Measurements from ENCODE around the gene PRCP. TPM values are rescaled to one million over a fixed set of nuclear protein-coding genes. Genes with fewer than 3 reads are reported as not detected.

PRCP gene
- total RNA-seq, 2 experiments from 2014 or later: 21.8 to 29.9 TPM

DNA sequence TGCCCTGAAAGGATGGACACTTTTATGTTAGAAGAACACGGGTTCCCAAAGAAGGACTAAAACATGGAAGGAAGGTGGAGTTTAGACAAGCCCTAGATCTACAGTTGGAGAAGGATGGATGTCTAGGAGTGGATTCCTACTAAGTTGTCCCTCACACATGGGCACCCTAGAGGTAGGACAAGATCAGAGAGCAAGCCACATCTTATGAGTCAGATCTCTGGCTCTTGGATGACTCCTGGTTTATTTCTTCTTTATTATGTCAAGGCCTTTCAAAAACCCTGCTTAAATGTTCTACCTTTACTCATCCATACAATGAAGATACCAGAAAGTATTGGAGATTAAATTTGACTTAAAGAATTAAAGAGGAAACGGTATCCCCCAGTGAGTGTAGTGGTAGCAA lies 34.4 kb downstream of the PRCP start:
- Mint-ChIP-seq H3K4me1 (ENCODE audit: low read depth) (peaks cover 22% of the 10 kb centered on the region), H3K36me3 (ENCODE audit: low read depth) (no peaks in the 10 kb centered on the region), H3K27me3 (no peaks in the 10 kb centered on the region), H3K9me3 (no peaks in the 10 kb centered on the region), H3K4me3 (no peak overlapping the region), H3K27ac (no peak overlapping the region)
- intact Hi-C loops (cut with micrococcal nuclease): loop anchor here (2.0 to 5.0 kb wide), 3 partner anchors 36 to 381 kb away; partner anchors contain the start of genes DDIAS and PRCP
- TF ChIP-seq, protein P1, sequence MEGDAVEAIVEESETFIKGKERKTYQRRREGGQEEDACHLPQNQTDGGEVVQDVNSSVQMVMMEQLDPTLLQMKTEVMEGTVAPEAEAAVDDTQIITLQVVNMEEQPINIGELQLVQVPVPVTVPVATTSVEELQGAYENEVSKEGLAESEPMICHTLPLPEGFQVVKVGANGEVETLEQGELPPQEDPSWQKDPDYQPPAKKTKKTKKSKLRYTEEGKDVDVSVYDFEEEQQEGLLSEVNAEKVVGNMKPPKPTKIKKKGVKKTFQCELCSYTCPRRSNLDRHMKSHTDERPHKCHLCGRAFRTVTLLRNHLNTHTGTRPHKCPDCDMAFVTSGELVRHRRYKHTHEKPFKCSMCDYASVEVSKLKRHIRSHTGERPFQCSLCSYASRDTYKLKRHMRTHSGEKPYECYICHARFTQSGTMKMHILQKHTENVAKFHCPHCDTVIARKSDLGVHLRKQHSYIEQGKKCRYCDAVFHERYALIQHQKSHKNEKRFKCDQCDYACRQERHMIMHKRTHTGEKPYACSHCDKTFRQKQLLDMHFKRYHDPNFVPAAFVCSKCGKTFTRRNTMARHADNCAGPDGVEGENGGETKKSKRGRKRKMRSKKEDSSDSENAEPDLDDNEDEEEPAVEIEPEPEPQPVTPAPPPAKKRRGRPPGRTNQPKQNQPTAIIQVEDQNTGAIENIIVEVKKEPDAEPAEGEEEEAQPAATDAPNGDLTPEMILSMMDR (IDR thresholded peaks at IDR 0.05): no peak
- ChIA-PET CTCF (interaction anchor here (0.7 to 5.4 kb wide), 4 partner anchors 36 to 427 kb away, joined by 3 to 67 read pairs (median 32); partner anchors contain the start of genes DDIAS and PRCP), POLR2A (no interaction called here)
- DNase-seq (no peak), ATAC-seq (no peak)

DNA sequence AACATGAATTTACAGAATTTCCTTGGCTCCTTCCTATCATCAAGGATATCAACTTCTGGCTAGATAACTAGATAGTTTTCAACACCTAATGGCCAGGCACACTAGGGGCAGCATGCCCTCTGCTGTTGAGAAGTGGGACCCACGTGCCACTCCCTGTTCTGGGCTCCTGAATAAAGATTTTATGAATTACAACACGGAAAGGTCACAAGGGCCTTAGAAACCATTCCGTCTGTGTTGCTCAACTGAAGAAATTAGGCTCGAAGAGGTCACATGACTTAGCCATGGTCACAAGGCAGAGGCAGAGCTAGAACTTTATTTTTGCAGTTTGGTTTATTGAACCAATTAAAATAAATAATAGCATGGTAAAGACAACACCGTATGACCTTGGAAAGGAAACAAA lies 36.0 kb downstream of the PRCP start:
- ATAC-seq (peak; percentile 49), DNase-seq (peak; percentile 43)
- H3K9me3 Mint-ChIP-seq: no peaks in the 10 kb centered on the region
- ChIA-PET POLR2A (no interaction called here), CTCF (interaction anchor here (1.3 to 1.9 kb wide), 2 partner anchors 20 to 146 kb away, joined by 5 to 6 read pairs; no protein-coding TSS in a partner anchor)
- H3K27me3 Mint-ChIP-seq: no peaks in the 10 kb centered on the region
- TF ChIP-seq, protein P1 (IDR thresholded peaks at IDR 0.05): peak; percentile 35
- no peak overlapping the region for H3K4me3 Mint-ChIP-seq
- intact Hi-C loops (cut with micrococcal nuclease): no loop called here
- H3K36me3 Mint-ChIP-seq (ENCODE audit: low read depth): no peaks in the 10 kb centered on the region
- H3K4me1 Mint-ChIP-seq (ENCODE audit: low read depth): peaks cover 22% of the 10 kb centered on the region
- no peak overlapping the region for H3K27ac Mint-ChIP-seq

DNA sequence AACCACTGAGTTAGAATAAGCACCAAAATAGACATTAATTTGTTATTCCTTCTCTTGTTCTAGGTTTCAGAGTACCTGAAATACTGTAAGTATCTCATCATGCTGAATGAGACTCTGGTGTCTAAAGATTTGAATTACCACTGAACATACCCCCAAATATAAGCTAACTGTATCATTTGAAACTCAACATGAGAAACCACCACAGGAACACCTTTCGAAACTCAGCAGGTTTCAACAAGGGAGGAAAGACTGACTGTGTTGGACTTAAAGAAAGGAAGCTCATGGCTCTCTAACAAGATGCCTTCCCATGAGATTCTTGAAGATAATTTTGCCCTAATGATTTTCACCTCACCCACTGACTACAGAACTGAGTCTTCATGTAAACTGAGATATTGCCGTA lies 37.0 kb downstream of the PRCP start:
- ChIA-PET CTCF (interaction anchor here (1.2 to 1.4 kb wide), 2 partner anchors 10 to 146 kb away, joined by 5 read pairs; no protein-coding TSS in a partner anchor), POLR2A (interaction anchor here (0.6 to 1.0 kb wide), 2 partner anchors 10 to 358 kb away, joined by 3 read pairs; no protein-coding TSS in a partner anchor)
- H3K27ac Mint-ChIP-seq: no peak overlapping the region
- H3K36me3 Mint-ChIP-seq (ENCODE audit: low read depth): no peaks in the 10 kb centered on the region
- ATAC-seq (no peak), DNase-seq (no peak)
- H3K27me3 Mint-ChIP-seq: no peaks in the 10 kb centered on the region
- no peak overlapping the region for H3K4me3 Mint-ChIP-seq
- intact Hi-C loops (cut with micrococcal nuclease): loop anchor here (2.0 kb wide), 1 partner anchor 144 kb away; no protein-coding TSS in a partner anchor
- peaks cover 22% of the 10 kb centered on the region for H3K4me1 Mint-ChIP-seq (ENCODE audit: low read depth)
- H3K9me3 Mint-ChIP-seq: no peaks in the 10 kb centered on the region
- TF ChIP-seq, protein P1 (IDR thresholded peaks at IDR 0.05): no peak

DNA sequence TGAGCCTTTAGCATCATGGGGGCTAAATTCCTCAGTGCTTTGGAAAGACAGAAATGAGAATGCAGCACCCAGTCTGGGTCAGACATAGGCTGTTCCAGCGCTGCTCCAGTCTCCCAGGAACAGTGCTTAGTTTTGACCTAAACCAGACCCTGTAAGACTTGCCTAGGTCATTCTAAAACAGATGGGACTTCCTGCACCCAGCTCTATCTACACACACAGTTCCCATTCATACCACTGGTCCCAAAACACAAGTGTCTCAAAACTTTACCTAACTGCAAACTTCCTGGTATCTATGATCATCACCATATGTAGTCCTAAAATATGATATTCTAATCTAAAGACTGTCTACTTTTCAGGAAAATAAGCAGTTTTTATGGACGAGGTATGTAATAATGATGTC lies 37.9 kb downstream of the PRCP start:
- Mint-ChIP-seq H3K27me3 (no peaks in the 10 kb centered on the region), H3K27ac (no peak overlapping the region), H3K4me3 (no peak overlapping the region), H3K9me3 (no peaks in the 10 kb centered on the region), H3K36me3 (ENCODE audit: low read depth) (peaks cover 3% of the 10 kb centered on the region), H3K4me1 (ENCODE audit: low read depth) (peaks cover 18% of the 10 kb centered on the region)
- intact Hi-C loops (cut with micrococcal nuclease): loop anchor here (2.0 kb wide), 1 partner anchor 144 kb away; no protein-coding TSS in a partner anchor
- ATAC-seq: no peak
- ChIA-PET CTCF (interaction anchor here (0.5 to 1.4 kb wide), 3 partner anchors 10 to 161 kb away, joined by 3 to 5 read pairs (median 3); no protein-coding TSS in a partner anchor), POLR2A (interaction anchor here (0.6 to 1.0 kb wide), 2 partner anchors 9 to 21 kb away, joined by 3 read pairs; no protein-coding TSS in a partner anchor)
- DNase-seq: no peak
- TF ChIP-seq, protein P1 (IDR thresholded peaks at IDR 0.05): no peak

DNA sequence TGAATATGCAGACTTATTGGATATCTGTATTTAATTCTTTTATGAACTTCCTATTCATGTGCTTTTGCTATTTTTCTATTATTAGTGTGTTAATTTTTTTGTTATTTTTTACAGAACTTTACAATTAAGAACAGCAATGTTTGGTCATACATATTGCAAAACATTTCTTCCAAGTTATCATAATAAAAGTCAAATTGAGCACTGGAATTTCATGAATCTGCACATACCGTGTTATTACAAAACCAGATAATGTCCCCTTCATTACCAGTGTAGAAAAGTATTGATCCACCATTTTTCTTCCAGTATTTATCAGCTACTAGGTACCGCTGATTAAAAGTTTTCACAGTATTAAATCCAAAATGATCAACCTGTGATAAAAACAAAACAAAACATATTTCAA lies 40.5 kb downstream of the PRCP start:
- peaks cover 15% of the 10 kb centered on the region for H3K4me1 Mint-ChIP-seq (ENCODE audit: low read depth)
- POLR2A ChIA-PET: no interaction called here
- H3K36me3 Mint-ChIP-seq (ENCODE audit: low read depth): peaks cover 6% of the 10 kb centered on the region
- CTCF ChIA-PET: interaction anchor here (1.0 to 2.5 kb wide), 4 partner anchors 8 to 143 kb away, joined by 3 to 12 read pairs (median 6); no protein-coding TSS in a partner anchor
- TF ChIP-seq, protein P1 (IDR thresholded peaks at IDR 0.05): no peak
- intact Hi-C loops (cut with micrococcal nuclease): no loop called here
- H3K9me3 Mint-ChIP-seq: no peaks in the 10 kb centered on the region
- DNase-seq (no peak), ATAC-seq (no peak)
- no peak overlapping the region for H3K27ac Mint-ChIP-seq
- no peak overlapping the region for H3K4me3 Mint-ChIP-seq
- H3K27me3 Mint-ChIP-seq: no peaks in the 10 kb centered on the region

All from activated CD8-positive, alpha-beta T cell treated with anti-CD3 and anti-CD28 coated beads for 36 hours (primary cell).